Gastrocnemius medialis (tissue), 4 donors: ENCODE results near the gene PPA1.
"Not testable (repeated sequence)": the region's sequence is repeated elsewhere in the genome, so short reads cannot be mapped to it uniquely, and the experiment has no call there.

ENCODE experiments used
- CTCF ChIP-seq, 5 experiments: fragments of 450-650 bp in 3 of 5; fragments of 200-600 bp in 2 of 5; sonication (generic) in 2 of 5; IDR thresholded peaks in 4 of 5; conservative IDR thresholded peaks in 1 of 5; 1 replicate in 4 of 5; 2 replicates in 1 of 5; pipeline ENCODE4 v1.5.1; 2016 to 2019; ENCODE audit warnings: antibody characterized with exemption in 5 of 5, mild to moderate bottlenecking in 3 of 5, moderate library complexity in 3 of 5
- POLR2A ChIP-seq, 2 donors: fragments of 450-650 bp; IDR thresholded peaks; one replicate each; pipeline ENCODE4 v1.6.1; 2017; ENCODE audit warnings: antibody characterized with exemption in 2 of 2, mild to moderate bottlenecking in 2 of 2, moderate library complexity in 2 of 2

- not testable (repeated sequence) for TF ChIP-seq CTCF (IDR thresholded peaks at IDR 0.05 in 4 of 5, conservative IDR thresholded peaks at IDR 0.05 in 1 of 5); POLR2A (IDR thresholded peaks at IDR 0.05)
Measured at GRCh38 chr10:70222811-70223447, 10.3 kb downstream of the PPA1 start.
